ENCODE measurements around the gene PBX4.

PBX4 gene

DNA sequence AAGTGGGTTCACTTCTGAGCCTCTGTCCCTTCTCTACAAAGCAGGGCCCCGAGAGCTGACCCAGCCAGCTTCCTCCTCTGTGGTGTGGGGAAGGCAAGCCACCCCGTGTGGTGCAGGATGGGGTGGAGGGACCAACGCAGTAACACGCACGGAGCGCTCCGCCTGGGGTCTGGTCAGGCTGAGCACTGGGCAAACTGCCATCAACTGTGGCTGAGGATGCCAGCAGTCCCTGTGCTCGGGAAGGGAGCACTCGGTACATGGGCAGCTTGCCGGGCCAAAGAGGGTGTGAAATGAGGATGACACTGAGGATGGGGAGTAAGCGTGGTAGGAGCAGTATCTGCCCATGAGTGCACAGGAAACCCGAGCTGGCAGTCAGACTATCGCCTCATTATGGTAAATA lies 32.6 kb upstream of the PBX4 start:
- TF ChIP-seq, protein P1, sequence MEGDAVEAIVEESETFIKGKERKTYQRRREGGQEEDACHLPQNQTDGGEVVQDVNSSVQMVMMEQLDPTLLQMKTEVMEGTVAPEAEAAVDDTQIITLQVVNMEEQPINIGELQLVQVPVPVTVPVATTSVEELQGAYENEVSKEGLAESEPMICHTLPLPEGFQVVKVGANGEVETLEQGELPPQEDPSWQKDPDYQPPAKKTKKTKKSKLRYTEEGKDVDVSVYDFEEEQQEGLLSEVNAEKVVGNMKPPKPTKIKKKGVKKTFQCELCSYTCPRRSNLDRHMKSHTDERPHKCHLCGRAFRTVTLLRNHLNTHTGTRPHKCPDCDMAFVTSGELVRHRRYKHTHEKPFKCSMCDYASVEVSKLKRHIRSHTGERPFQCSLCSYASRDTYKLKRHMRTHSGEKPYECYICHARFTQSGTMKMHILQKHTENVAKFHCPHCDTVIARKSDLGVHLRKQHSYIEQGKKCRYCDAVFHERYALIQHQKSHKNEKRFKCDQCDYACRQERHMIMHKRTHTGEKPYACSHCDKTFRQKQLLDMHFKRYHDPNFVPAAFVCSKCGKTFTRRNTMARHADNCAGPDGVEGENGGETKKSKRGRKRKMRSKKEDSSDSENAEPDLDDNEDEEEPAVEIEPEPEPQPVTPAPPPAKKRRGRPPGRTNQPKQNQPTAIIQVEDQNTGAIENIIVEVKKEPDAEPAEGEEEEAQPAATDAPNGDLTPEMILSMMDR (IDR thresholded peaks at IDR 0.05; ENCODE audit: insufficient read depth, low read length, poor library complexity, severe bottlenecking), result no peak
- Histone ChIP-seq H3K4me3 (replicated peaks; ENCODE audit: low read depth, low read length) (no peak overlapping the region), H3K36me3 (ENCODE audit: control insufficient read depth, insufficient read depth, low read length) (peaks cover 72% of the 10 kb centered on the region), H3K27me3 (replicated peaks; ENCODE audit: control insufficient read depth, insufficient read depth, low read length) (no peaks in the 10 kb centered on the region)
- no peak for DNase-seq (ENCODE audit: extremely low read depth, insufficient read length)

DNA sequence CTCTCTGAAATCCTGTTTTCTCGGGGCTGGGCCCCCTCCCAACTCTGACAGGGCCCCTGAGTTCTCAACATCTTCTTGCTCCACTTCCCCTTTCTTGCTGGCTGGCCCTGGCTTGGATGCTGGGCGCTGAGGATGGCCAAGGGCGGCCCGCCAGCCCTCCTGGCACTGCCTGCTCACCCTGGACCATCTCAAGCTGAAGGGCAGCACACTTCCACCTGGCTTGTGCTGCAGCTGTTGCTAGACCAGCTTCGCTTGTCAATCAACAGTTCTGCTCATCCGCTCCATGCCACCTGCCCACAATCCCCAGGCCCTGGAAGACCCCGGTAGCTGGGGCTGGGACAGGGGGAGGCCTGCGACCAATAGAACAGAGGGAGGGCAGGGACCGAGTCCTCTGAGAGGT lies 31.8 kb upstream of the PBX4 start:
- TF ChIP-seq, protein P1 (IDR thresholded peaks at IDR 0.05; ENCODE audit: insufficient read depth, low read length, poor library complexity, severe bottlenecking), result no peak
- Histone ChIP-seq H3K36me3 (ENCODE audit: control insufficient read depth, insufficient read depth, low read length) (peaks cover 69% of the 10 kb centered on the region), H3K4me3 (replicated peaks; ENCODE audit: low read depth, low read length) (no peak overlapping the region), H3K27me3 (replicated peaks; ENCODE audit: control insufficient read depth, insufficient read depth, low read length) (no peaks in the 10 kb centered on the region)
- DNase-seq (ENCODE audit: extremely low read depth, insufficient read length), result no peak

DNA sequence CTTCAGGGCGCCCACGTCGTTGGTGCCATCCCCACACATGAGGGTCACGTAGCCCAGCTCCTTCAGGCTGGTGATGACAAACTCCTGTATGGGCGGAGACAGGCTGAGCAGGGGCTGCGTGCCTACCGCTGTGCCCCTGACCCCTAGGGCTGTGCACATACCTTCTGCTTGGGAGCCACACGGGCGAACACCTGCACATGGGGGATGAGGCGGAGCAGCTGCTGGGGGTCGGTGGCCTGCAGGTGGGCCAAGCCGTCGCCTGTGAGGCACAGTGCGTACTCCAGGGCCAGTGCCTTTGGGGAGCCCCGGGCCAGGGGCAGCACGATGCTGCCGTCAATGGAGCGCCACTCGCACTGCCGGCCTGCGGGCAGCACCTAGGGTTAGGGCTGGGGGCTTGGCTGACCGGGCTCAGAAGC lies 31.1 kb upstream of the PBX4 start:
- TF ChIP-seq, protein P1 (IDR thresholded peaks at IDR 0.05; ENCODE audit: insufficient read depth, low read length, poor library complexity, severe bottlenecking), result no peak
- Histone ChIP-seq H3K27me3 (replicated peaks; ENCODE audit: control insufficient read depth, insufficient read depth, low read length) (no peaks in the 10 kb centered on the region), H3K4me3 (replicated peaks; ENCODE audit: low read depth, low read length) (no peak overlapping the region), H3K36me3 (ENCODE audit: control insufficient read depth, insufficient read depth, low read length) (peaks cover 64% of the 10 kb centered on the region)
- no peak for DNase-seq (ENCODE audit: extremely low read depth, insufficient read length)

DNA sequence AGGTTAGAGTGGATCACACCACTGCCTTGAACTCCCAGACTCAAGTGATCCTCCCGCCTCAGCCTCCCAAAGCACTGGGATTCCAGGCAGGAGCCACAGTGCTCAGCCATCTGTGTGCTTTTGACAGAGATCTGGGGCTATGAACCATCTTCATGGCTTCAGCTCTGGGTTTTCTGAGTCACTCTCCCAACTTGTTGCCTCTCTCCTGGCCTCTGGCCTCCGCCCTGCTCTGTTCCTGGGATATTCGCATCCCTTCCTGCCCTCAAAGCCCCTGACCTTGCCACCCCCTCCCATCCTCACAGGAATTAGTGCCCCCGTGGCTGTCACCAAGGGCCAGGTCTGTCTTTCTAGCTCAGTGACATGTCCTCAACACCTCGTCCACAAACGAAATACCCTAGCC lies 30.7 kb upstream of the PBX4 start:
- Histone ChIP-seq H3K36me3 (ENCODE audit: control insufficient read depth, insufficient read depth, low read length) (peaks cover 60% of the 10 kb centered on the region), H3K4me3 (replicated peaks; ENCODE audit: low read depth, low read length) (no peak overlapping the region), H3K27me3 (replicated peaks; ENCODE audit: control insufficient read depth, insufficient read depth, low read length) (no peaks in the 10 kb centered on the region)
- DNase-seq (ENCODE audit: extremely low read depth, insufficient read length), result no peak
- TF ChIP-seq, protein P1 (IDR thresholded peaks at IDR 0.05; ENCODE audit: insufficient read depth, low read length, poor library complexity, severe bottlenecking), result no peak

DNA sequence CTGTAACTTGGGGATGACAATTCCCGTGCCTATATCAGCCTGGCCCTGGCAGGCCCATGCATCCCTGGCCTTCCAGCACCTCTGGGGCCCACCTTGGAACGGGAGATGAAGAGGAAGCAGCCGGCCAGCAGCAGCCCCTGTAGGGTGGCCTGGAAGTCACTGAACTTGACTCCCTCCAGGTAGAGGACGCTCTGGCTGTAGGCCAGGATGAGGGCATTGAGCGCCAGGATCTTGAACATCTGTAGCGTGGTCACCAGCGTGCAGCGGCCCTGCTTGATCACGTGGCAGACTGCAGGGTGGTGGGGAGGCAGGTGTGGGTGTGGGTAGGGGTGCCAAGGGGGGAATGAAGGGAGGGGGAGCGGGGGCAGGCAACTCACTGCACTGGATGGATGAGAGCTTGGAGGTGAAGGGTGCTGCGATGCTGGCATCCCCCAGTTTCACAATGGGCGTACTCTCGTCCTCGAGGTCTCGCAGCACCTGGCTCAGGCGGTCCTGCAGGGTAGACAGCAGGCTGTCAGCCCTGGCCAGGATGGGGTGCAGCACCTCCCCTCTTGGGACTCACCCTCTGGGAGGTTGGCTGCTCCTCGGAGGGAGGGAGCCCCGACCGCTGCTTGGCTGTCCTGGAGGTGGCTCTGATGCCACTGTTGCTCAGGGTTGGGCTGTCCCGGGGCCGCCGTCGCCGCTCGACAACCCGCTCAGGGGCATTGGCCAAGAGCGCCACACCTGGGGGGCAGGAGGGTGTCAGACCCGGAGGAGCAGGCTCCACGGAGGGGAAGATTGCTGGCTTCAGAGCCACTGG lies 28.7 kb upstream of the PBX4 start:
- Histone ChIP-seq H3K36me3 (ENCODE audit: control insufficient read depth, insufficient read depth, low read length) (peaks cover 47% of the 10 kb centered on the region), H3K4me3 (replicated peaks; ENCODE audit: low read depth, low read length) (no peak overlapping the region), H3K27me3 (replicated peaks; ENCODE audit: control insufficient read depth, insufficient read depth, low read length) (no peaks in the 10 kb centered on the region)
- DNase-seq (ENCODE audit: extremely low read depth, insufficient read length), result no peak
- TF ChIP-seq, protein P1 (IDR thresholded peaks at IDR 0.05; ENCODE audit: insufficient read depth, low read length, poor library complexity, severe bottlenecking), result no peak
